ENCODE results near the gene ARHGAP24. TPM values are rescaled to one million over a fixed set of nuclear protein-coding genes. Genes with fewer than 3 reads are reported as not detected.
A peak's percentile ranks its signal among the peaks of the same experiment; 100 is the strongest.
"Not testable (repeated sequence)": the region's sequence is repeated elsewhere in the genome, so short reads cannot be mapped to it uniquely, and the experiment has no call there.

ARHGAP24 gene
- total RNA-seq, 1 experiment from 2014 or later = 6.3 TPM

- DNase-seq (ENCODE audit: low spot score) = no peak
Measured at GRCh38 chr4:85910985-85911384, 436.0 kb downstream of the ARHGAP24 start.

- no peak for DNase-seq (ENCODE audit: low spot score)
Measured at GRCh38 chr4:85913931-85914694, 439.2 kb downstream of the ARHGAP24 start.

DNA sequence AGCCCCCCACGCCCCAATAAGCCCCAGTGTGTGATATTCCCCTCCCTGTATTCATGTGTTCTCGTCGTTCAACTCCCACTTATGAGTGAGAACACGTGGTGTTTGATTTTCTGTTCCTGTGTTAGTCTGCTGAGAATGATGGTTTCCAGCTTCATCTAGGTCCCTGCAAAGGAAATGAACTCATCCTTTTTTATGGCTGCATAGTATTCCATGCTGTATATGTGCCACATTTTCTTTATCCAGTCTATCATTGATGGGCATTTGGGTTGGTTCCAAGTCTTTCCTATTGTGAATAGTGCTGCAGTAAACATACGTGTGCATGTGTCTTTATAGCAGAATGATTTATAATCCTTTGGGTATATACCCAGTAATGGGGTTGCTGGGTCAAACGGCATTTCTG, 440.6 kb downstream of the ARHGAP24 start:
- not testable (repeated sequence) for DNase-seq (ENCODE audit: low spot score)

DNA sequence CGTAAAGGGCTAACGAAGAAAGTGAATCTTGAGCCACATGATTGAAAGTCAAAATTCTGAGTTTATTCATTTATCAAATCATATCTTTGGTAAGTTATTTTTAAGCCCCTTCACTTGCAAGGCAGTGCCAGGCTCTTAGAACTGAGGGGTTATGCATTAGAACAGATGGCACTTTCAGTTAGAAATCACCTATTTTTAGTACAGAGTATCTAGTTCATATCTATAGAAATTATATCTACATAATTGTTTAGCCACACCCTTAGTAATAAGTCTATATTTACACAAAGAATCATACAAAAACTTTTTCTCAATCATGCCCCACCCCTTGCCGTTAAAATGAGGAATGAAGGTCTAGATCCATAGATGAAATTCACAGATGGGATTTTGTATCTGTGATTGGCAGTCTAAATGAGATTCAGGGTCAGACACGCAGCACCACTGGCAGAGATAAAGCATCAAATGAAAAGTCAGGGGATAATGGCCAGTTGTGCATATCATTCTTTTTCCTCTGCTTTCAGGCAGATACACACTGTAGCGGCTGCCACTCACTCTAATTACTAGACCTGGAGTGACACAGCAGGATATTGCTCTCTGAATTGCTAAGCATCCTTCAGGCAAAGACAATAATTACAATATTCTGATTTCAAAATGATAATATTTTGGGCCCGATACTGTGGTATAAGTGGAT, 444.4 kb downstream of the ARHGAP24 start:
- no peak for DNase-seq (ENCODE audit: low spot score)

DNA sequence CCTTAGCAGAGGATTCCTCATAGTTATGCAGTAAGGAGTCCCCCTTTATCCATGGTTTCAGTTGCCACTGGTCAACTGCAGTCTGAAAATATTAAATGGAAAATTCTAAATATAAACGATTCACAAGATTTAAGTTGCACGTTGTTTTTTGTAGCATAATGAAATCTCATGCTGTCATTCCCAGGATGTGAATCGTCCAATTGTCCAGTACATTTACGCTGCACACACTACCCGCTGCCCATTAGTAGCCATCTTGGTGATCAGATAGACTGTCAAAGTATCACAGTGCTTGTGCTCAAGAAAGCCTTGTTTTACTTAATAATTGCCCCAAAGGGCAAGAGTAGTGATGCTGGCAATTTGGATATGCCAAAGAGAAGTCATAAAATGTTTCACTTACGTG, 450.1 kb downstream of the ARHGAP24 start:
- DNase-seq (ENCODE audit: low spot score) = no peak

DNA sequence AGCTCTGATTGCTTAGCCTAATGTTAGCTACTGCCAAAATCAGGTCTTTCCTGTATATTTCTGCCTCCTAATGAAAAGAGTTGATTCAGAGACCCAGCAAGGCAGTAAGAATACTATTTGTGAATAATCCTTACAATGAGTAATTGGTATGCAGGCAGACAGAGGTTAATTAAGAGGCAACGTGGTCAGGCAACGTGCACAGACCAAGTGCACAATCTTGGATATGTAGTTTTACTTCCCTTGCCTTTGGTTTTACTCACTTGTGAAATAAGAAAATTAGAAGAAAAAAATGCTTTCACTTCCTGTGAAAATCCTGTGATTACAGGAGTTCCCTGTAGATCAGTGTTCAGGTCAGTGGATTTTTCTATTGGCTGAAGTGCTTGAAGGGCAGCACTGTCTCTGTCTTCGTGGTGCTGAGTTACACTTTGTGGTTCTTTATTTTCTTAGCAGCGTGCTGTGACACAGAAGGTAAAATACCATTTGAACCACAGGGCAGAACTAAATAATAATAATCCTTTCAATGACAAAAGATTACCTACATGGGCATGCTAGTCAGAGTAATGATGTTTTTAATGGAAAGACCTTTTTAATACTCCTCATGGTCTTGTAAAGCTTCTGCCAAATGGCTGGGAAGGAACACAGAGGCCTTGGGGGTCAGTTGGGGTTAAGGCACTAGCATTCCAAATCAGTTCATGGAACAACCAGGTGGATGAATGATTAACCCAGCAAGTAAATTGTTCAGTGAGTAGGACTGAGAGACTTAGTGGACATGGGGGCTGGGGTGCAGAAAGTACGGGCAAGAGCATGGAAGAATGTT, 454.0 kb downstream of the ARHGAP24 start:
- no peak for DNase-seq (ENCODE audit: low spot score)

DNA sequence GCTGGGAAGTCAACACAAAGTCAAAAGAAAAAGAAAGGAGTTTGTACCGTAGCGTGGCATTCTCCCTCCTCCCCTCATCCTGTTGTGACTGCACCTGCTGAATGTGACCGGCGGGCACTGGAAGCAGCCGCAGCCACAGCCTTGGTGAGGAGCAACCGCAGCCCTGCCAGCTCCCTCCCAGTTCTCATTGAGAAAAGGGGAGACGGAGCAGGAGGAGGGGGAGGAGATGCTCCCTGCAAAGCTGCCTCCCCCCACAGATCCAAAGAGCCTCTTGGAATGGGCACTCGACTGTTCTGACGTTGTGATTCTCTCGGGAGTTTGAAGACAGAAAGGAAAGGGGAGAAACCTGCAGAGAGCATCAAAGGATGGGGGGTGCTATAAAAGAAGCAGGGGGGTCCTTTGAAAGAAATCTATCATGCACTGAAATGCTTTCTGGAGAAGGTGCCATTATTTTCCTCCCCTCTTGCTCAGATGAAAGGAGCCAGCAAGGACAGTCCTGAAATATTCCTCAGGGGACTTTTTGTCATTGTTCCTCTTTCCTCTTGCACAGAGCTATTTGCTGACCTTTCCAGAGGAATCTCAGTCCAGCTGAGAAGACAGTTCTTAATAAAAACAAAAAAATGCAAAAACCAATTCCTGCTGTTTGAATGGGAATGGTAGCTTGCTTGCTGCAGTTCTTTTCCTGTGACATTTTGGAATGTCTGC, 455.2 kb downstream of the ARHGAP24 start:
- no peak for DNase-seq (ENCODE audit: low spot score)

DNA sequence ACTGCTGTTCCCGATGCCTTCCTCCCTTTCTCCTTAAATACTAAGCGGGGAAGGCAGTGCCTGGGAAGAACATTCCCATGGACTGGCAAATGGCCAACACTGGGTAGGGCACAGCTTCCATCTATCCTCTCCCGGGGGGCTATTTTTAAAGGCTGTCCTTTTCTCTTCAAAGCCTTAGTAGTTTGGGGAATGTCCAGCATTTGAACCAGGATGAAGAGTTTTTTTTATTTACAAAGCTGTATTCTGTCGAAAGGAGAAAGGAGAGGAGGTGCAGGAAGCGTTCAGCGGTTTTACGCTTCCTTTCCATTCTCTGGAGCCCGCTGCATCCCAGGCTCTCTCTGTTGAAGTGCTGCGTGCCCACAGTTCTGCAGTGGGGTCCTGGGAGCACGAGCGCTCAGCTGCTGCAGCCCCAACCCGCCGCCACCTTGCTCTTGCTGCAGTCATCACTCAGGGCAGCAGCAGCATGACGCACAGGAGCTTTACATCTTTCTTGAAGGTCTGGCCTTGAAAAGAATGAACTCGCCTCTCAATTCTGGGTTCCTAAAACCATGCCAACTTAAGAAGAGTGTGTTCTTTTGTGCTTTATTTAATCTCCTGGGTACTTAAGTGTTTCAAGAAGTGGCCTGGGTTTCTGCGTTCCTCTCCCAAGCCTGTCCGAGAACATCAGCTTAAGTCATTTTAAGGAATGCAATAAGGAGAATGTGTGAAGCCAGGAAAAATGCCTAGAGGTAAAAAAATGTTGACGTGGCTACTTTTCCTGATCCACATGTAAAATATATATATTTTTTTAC, 457.7 kb downstream of the ARHGAP24 start:
- no peak for DNase-seq (ENCODE audit: low spot score)

- no peak for DNase-seq (ENCODE audit: low spot score)
Measured at GRCh38 chr4:85933291-85933640, 458.3 kb downstream of the ARHGAP24 start.

- DNase-seq (ENCODE audit: low spot score) = no peak
Measured at GRCh38 chr4:85937507-85937906, 462.6 kb downstream of the ARHGAP24 start.

GRCh38 chr4:85938062-85938461, 463.1 kb downstream of the ARHGAP24 start:
- DNase-seq (ENCODE audit: low spot score) = no peak

- DNase-seq (ENCODE audit: low spot score) = no peak
Measured at GRCh38 chr4:85938902-85939301, 464.0 kb downstream of the ARHGAP24 start.

DNA sequence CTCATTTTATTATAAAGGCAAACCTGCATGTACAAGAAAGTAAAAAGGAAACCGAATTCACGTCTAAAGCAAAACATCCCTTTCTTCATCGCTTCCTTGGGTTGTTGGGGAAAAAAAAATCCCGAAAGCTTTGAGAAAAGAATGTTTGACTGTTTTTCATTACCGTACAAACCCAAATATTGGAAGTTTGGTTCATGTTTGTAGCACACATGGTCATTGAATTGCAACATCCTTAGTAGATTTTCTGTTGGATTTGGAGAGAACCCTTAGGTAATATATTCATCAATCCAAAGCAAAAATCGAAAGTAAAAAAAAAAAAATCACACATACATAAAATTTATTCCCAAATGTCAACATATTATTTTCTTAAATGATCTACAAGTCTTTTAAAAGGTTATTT, 464.6 kb downstream of the ARHGAP24 start:
- DNase-seq (ENCODE audit: low spot score) = no peak

GRCh38 chr4:85940151-85940550, 465.2 kb downstream of the ARHGAP24 start:
- no peak for DNase-seq (ENCODE audit: low spot score)

GRCh38 chr4:85942107-85942506, 467.2 kb downstream of the ARHGAP24 start:
- no peak for DNase-seq (ENCODE audit: low spot score)

DNA sequence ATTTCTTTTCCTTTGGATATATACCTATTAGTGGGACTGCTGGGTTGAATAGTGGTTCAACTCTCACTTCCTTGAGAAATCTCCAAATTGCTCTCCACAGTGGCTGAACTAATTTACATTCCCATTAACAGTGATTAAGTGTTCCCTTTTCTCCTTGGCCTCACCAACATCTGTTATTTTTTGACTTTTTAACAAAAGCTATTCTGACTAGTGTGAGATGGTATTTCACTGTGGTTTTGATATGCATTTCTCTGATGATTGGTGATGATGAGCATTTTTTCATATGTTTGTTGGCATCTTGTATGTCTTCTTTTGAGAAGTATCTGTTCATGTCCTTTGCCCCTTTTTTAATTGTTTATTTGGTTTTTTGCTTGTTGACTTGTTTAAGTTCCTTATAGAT, 471.9 kb downstream of the ARHGAP24 start:
- DNase-seq (ENCODE audit: low spot score) = no peak

DNA sequence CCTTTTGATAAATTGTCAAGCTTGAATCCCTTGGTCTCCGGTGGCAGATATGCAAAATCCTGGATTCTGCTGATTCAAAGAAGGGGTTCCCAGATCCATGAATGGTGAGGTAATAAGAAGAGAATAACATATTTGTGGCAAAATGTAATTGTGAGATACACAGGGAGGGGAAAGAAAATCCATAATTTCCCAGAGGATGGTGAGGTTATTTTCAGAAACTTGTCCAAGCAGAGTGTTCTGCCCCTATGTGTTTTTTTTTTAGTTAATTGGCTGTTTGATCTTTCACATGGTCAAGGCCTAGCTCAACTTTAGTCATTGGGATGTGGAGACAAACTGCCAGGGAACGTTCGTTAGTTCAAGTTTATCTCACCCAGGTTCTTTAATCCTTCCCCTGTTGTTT, 476.1 kb downstream of the ARHGAP24 start:
- no peak for DNase-seq (ENCODE audit: low spot score)

DNA sequence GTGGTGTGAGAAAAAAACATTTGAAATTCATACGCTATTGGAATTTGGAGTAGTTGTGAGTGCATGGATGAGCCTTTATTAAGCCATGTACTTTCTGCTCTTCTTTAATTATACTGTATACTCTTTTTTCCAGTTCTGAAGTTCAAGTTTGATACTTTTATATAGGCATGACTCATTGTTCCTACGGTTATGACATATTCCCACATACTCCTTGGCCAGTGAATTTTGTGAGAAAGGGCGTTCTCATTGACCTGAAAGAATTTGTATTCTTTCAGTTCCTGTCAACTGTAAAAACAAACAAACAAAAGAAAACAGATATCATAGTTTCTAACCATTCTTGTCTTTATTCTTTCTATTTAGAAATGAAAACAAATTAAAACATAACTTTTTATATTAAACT, 477.6 kb downstream of the ARHGAP24 start:
- DNase-seq (ENCODE audit: low spot score) = peak; percentile 34

- DNase-seq (ENCODE audit: low spot score) = no peak
Measured at GRCh38 chr4:85952972-85953650, 478.2 kb downstream of the ARHGAP24 start.

DNA sequence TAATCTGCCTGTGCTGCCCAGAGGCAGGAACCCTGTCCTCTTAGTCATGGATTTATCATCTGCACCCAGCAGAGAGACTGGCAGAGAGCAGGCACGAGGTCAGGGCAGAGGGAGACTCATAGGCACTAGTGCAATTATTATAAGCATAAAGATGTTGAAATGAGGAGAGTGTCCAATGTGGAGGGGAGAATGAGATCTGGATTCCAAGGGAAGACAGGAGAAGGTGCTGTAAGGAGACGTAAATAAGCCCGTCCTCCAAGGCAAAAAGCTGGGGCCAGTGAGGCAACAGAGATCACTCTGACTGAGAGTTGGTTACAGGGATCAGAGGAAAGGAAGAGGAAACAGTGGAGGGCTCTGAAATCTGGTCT, 478.7 kb downstream of the ARHGAP24 start:
- peak; percentile 68 for DNase-seq (ENCODE audit: low spot score)
